HG03025 (cell line): ENCODE results near the gene ACKR3.
A peak's percentile ranks its signal among the peaks of the same experiment; 100 is the strongest.

Experiments used
- ATAC-seq: cut with Tn5 transposase; IDR thresholded peaks from one replicate; pipeline ENCODE4 v1.9.1; 2021; ENCODE audit warnings: mild to moderate bottlenecking, moderate library complexity; ENCODE audit not compliant: unreplicated experiment, low FRiP score

The ACKR3 gene

DNA sequence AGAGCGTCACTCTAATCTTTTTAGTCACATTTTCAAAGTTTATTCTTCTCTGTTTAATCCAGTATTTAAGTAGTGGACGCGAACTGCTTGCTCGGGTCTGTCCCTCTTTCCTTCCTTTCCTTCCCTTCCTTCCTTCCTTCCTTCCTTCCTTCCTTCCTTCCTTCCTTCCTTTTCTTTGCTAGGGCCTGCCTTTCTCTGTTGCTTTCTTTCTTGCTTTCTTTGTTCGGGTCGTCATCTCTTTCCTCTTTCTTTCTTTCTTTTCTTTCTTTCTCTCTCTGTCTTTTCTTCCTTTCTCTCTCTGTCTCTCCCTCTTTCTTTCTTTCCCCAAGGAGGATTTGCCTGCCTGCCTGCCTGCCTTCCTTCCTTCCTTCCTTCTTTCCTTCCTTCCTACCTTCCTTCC is 3.0 kb upstream of the ACKR3 start:
- no peak for ATAC-seq

DNA sequence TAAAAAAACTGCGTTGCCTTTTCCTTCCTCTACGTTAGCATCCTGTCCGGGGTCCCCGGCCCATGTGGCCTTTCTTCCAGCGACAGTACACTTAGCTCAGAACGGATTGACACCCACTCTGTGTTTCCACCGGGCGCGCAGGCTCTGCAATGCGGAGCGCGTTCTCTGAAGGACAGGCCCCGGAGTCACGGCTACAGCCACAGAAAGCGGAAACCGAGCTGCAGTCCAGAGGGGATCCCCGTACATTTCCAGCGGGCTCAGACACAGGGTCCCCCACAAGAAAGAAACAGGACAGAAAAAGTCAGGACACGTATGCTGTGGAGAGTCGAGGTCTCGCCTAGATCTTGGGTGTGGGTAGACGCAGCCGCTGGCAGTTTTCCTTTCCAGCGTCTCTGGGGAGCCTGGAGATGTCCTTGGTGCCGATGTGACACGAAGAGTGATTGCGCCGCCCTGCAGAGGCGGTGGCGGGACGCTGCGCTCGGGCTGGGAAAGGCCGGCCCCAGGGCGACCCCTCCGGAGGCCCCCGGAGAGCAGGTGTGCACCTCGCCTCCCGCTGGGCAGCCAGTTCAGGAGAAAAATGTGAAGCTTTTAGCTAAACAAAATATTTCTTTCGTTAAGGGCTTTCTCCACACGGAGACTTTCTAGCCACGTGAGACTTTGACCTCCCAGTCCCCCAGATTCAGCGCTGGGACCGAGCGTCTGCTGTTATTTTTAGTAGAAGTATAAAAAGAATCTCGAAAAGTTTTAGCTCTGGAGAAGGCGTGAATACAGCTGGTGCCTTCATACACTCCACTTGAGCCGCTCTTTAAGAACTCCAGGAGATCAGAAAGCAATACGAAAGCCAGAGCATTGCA is 1.3 kb upstream of the ACKR3 start:
- ATAC-seq: no peak

DNA sequence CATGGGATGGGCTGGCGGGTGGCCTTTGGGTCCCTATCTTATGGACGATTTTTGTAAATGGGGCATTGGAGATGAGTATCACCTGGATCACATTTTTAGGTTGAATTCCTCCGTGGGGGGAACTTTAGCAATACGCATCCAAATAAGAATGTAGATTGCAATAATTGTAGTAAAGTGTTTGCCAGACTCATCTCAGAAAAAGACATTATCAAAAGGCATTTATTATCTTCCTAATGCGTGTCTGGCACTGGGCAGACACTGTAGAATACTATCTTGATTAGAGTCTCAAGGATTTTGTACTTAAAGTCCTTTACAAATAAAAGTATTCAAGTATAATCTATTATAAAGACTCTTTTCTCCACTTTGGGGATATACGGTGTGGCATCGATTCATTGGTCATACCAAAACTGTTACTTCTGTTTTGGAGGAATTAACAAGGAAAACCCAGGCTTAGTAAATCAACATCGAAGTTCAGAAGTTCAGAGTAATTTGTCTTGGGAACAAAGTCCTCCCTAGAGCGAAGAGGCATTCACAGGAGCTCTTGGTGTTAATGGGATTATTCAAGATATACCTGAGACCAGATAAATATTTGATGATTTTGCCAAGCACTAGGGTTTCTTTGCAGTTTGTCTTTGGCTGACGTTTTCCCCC is 578 bp upstream of the ACKR3 start:
- no peak for ATAC-seq

DNA sequence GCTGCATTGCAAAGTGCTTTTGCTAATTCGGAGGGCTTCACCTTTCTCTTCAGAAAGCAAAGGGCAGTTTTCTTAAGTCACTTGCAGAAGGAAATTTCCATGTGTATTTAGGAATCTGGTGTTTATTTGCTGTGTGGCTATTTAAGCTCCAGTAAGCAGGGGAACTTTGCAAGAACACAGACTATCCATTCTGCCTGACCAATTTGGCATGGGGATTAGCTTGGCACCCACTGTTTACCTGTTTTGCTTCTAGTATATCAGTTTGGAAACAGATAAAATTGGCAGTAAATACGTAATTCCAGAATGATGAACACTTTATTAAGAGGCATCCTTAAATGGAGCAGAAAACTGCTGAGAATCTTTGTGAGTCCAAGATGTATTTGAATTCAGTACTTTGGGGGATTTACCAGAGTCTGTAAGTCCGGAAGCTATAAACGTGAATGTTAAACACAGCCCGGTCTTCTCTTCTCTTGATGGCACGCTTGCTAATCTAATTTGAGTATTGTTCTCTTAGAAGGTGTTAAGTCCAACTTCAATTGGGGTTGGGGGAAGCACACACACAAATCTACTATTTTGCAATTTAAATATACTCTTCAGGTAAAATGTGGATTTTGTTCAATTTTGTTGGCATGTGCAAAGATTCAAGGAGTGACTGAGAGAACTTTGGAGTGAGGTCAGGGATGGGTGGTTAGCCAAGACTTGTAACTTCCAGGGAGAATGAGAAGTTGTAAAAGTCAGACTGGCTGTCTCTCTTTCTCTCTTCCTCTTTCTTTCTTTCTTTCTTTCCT is 650 bp downstream of the ACKR3 start:
- ATAC-seq: peak; percentile 36

DNA sequence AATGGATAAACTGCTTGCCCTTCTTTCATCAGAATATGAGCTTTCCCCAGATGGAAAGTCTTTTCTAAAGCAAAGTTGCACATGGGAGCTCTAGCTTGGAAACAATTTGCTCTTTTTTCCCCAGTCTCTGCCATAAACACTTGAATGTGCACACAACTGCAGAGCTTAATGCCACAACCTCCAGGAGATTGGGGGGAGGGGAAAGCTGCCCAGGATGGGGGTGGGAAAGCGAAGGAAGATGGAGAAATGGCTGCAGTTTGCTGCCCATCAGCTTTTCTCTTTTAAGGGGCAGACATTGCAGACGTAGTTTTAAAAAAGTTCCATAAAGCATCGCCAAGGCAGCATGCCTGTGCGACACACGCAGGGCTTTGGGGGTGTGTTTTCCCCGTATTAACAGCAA is 1.5 kb downstream of the ACKR3 start:
- ATAC-seq: no peak

DNA sequence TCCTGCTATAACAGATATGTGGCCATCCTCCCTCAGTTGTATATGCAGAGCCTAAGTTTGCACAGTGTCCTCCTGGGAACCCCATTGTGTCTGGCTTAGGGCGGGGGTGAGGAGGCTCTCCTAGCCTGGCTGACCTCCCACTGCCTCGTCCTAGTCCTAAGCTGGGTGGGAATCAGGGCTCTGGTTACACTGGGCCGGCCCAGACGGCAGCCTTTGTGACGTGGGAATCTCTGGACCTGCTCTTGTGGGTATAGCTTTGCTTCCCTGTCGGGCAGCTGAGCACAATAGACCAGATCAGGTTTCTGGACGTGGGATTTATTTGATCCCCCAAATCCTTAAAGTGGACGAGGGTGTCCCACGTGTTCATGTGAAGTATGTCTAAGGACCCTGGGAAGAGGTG is 2.9 kb downstream of the ACKR3 start:
- ATAC-seq: no peak

DNA sequence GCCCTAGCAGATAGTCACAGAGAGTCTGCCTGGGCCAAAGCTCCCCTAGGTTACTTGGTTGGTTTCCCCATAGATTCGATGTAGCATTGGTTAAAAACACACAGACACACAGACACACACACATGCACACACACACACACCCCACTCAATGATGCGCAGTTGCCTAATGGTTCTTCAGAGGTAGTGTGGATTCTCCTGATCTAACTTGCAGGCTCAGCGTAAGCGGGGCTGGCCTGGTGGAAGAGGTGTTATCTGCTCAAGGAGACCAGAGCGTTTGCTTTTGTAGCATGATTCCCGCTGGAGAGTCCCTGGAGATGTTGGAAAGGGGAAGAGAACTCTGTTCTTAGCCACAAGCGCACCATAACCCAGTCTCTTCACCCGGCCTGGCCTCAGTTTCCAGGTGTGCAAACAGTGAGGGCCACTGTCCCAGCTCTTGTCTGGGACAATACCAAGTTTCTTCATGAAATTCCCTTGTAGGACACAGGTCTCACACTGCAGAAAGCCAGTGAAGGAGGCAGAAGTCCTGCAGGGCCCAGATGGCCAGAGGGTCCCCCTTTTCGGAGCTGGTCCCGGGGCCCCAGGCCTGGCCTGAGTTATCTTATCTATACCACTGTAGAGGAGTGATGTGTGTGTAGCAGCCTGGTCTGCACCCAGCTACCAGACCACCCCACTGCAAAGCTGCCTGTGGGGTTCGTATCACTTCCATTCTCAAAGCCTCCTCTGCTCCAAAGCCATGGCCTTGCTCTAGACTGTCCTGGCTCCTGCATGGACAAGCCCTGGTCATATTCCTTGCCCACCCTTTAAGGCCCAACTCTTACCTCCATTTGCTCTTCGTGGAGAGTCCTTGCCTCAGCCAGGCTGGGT is 3.7 kb downstream of the ACKR3 start:
- ATAC-seq: no peak

DNA sequence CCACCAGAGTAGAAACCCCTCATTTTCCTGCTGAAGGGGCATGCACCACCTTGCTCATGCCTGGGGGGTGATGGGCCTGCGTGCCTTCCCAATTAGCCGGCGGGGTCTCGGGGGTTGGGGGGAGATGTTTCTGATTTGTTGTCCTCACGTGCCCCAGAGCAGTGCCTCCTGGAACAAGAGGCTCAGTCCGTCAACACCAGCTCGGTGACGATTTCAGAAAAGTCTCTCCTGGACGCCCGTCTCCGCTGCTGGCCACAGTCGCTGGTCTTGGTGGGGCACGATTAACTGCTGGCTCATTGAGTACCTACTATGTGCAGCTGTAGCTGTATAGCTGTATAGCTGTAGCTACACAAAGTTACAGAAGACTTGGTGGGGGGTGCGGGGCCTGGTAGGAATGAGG is 4.4 kb downstream of the ACKR3 start:
- no peak for ATAC-seq

DNA sequence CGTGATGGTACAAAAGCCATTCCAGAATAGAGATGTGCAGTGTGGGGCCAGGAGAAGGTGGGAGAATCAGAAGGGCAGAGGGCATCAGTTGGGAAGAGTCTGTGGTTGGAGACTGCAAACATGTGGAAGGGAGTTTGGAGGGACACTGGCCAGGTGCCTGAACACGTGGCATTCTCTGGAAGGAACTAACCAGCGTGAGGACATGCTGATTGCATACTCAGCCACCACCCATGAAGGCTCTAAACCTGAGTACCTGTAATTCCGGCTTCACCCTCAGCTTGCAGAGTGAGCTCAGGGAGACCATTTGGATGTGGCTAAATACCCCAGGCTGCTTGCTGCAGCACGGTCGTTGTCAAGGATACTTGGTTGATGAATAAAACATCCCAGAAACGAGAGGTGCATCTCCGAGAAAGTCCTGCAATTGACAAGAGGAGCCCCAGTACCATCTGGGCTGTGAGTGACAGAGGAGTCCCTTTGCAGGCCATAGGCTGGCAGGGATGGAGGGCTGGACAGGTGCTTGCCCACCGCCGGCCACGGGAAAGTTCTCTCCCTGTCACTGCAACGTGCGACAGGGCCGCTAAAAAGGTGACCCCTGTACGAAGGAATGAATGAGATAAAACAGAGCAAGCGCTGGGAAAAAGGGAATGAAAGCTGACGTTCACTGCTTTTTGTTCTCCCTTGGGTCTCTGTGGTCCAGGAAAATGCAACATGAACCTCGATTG is 5.0 kb downstream of the ACKR3 start:
- ATAC-seq: no peak

DNA sequence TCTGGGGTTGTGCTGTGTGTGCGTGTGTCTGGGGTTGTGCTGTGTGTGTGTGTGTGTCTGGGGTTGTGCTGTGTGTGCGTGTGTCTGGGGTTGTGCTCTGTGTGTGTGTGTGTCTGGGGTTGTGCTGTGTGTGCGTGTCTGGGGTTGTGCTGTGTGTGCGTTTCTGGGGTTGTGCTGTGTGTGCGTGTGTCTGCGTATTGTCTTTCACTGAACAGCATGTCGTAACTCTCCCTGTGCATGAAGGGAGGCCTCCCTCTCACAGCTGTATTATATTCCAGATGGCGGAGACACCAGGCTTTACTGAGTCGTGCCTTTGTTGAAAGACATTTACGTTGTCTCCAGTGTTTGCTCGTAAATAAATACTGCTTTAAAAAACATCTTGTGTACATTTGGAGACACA is 5.9 kb downstream of the ACKR3 start:
- ATAC-seq: no peak

DNA sequence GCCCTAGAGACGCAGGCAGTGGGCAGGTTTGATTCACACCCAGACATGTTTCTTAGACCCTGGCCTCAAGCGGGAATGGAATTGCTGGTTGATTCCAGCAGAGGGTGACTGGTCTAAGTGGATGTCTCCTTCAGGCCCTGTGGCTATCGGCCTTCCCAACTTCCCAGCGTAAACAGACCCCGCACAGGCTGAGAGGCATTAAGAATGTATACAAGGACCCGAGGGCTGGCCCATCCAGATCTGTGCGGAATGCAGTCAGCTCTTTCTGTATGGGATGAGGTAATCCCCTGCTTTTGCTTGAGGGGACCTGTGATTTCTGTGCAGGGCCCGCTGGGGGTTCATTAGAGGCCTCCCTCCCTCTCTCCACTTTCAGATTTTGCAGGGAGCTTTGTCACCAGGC is 6.5 kb downstream of the ACKR3 start:
- ATAC-seq: no peak

DNA sequence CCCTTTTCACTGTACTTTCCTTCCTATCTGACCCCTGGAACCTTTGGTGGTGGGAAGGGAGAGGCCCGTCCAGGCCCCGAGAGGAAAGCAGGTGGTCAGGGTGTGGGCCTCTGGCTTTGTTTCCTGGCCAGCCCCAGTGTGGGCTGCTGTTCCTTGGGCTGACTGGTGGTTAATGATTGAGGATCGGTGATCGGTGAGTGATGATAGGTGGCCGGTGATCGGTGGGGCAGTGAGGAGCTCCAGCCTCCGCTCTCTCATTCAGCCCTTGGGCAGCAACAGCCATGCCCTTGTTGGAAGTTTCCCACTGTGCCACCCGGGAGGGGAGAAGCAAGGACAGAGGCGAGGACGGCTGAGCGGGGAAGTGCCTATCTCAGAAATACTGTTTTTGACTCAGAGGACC is 7.3 kb downstream of the ACKR3 start:
- no peak for ATAC-seq

DNA sequence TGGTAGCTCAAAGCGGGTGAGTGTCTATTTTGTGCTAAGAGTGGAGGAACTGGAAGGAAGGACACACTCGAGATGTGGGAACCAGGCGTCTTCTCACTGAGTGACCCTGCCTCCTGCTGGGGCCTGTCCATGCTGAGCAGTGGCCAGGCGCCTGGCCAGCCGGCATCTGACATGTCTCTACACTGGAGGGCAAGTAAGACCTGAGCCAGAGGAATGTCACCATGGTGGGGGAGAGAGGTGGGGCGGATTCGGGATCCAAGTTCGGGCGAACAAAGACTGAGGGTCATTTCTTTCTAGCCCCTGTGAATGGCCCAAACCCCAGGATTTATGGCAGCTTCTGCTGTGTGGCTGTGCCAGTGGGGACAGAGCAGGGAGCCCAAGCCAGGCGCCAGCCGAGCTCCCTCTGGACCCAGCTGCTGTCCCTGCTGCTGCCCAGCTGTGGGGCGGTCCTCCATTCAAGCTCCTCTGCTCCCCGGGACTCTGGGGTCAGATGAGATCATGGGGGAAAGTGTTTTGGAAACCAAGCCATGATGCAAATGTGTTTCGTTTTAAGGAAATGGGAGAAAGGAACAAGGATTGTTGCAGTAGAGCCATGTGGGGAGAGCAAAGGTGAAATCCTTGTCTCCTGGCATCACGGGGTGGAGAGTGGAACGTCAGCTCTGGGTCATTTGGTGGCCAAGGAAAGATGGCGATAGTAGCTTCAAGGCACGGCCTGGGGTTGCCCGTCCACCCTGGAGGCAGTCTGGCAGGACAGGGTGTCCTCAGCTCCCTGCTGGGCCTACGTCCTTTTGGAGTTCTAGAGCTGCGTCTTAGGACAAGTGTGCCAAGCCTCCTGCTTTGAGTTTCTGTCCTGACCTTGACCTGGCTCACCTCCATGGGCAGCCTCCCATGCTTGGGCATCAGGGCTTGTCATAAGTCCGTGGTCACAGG is 8.1 kb downstream of the ACKR3 start:
- no peak for ATAC-seq

DNA sequence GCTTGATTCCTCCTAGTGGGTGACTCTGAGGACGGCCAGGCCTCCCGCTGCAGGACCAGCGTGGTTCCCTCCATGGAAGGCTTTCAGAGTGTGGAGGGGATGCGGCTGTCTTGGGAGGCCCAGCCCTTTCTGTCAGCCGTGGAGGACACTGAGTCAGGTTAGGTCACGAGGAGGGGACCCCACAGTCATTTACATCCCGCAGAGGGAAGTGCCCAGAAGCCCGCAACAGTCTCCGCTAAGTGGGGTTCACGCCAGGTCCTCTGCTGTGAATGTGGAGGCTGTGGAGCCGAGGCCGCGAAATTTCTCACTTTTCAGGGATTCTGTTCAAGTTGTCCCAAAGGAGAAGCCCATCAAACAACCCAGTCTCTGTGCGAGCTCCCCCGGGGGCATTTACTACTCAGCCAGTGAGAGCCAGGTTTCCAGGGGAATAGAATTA is 8.8 kb downstream of the ACKR3 start:
- ATAC-seq: no peak

DNA sequence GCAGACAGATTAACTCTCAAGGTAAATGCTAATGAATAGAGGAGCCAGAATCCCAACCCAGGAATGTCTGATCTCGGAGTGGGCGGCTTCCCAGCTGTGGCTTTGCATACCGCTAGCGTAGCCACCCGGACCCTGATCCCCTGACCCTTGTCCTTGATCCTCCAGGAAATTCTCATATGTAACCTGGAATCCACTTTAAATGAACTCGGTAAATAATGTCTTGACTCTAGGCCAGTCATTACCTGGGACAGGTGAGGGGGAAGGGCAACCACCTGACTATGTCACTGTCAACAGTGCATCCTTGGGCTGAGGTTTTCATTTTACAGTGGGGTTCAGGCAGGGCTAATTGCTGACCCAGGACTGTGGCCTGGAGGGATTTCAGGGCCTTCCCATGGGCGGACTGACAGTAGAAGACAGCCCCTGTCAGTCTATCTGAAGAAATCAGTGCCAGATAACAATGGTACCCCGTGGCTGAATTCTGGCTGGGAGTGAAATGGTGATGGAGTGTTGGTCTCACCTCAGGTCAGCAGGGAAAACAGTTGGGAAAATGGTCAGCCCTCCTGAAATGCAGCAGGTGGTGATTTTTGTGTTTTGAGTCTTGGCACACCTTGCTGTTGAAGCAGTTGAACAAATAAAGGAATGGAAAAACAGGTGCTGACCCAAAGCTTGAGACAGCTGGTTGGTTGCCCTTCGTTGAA is 9.6 kb downstream of the ACKR3 start:
- no peak for ATAC-seq

DNA sequence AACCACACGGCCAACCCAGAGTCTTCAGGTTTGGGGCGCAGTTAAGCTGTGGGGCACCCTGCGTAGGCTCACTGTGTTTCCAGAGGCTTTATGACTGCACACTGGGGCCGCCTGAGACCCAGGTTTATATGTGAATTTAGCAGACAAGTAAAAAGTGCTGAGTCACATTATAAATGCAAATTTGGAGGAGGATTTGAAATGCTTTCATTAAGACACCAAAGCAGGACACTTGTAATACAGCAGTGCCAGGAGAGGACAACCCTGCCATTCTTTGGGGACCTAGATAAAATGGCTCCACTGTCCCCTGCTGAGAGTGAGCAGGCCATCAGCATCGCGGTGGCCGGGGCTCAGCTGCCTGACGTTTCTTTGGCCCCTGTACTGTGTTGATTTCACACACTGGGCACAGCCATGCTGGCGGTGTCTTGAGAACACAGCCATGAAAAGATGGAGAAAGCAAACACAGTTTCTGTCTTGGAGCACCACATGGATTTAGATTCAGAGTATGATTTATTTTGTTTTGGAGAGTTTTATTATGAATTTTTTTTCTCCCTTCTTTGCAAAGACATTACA is 10.2 kb downstream of the ACKR3 start:
- no peak for ATAC-seq

DNA sequence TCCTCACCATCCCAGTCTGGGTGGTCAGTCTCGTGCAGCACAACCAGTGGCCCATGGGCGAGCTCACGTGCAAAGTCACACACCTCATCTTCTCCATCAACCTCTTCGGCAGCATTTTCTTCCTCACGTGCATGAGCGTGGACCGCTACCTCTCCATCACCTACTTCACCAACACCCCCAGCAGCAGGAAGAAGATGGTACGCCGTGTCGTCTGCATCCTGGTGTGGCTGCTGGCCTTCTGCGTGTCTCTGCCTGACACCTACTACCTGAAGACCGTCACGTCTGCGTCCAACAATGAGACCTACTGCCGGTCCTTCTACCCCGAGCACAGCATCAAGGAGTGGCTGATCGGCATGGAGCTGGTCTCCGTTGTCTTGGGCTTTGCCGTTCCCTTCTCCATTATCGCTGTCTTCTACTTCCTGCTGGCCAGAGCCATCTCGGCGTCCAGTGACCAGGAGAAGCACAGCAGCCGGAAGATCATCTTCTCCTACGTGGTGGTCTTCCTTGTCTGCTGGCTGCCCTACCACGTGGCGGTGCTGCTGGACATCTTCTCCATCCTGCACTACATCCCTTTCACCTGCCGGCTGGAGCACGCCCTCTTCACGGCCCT is 11.2 kb downstream of the ACKR3 start:
- ATAC-seq: no peak
